Upper lobe of left lung (tissue), 6 donors: Measurements from ENCODE around the gene PARD3B. TPM values are rescaled to one million over a fixed set of nuclear protein-coding genes. Genes with fewer than 3 reads are reported as not detected.

ENCODE experiments used
- ATAC-seq, 2 donors: fragments of 200-7000 bp; cut with Tn5 transposase; one replicate each; pipeline ENCODE4 v1.9.1; 2022; ENCODE audit warnings: mild to moderate bottlenecking in 2 of 2, moderate library complexity in 2 of 2; ENCODE audit not compliant: low FRiP score in 2 of 2
- DNase-seq, 2 donors: peaks; one replicate each; pipeline ENCODE4 v3.0.0-alpha.2; 2019 to 2020
- H3K27ac ChIP-seq, 4 donors: fragments of 200-600 bp; sonication (generic); one replicate each; pipeline ENCODE4 v1.5.1; 2016 to 2019
- H3K27me3 ChIP-seq, 4 donors: fragments of 200-600 bp; sonication (generic); one replicate each; pipeline ENCODE4 v1.5.1; 2017 to 2019
- H3K36me3 ChIP-seq, 4 donors: fragments of 200-600 bp; sonication (generic); one replicate each; pipeline ENCODE4 v1.5.1; 2016 to 2019
- H3K4me1 ChIP-seq, 4 donors: fragments of 200-600 bp; sonication (generic); one replicate each; pipeline ENCODE4 v1.5.1; 2018 to 2019
- H3K4me3 ChIP-seq, 4 donors: fragments of 200-600 bp; sonication (generic); one replicate each; pipeline ENCODE4 v1.5.1; 2017 to 2019; ENCODE audit warnings: mild to moderate bottlenecking in 2 of 4, moderate library complexity in 1 of 4
- H3K9me3 ChIP-seq, 4 donors: fragments of 200-600 bp; sonication (generic); one replicate each; pipeline ENCODE4 v1.5.1; 2018 to 2019
- CTCF ChIP-seq, 6 experiments: fragments of 450-650 bp in 4 of 6; fragments of 200-600 bp in 2 of 6; sonication (generic) in 2 of 6; IDR thresholded peaks; one replicate each; pipeline ENCODE4 v1.5.1; 2016 to 2019; ENCODE audit warnings: antibody characterized with exemption in 6 of 6
- EP300 ChIP-seq, 4 donors: sonication (generic); formaldehyde crosslinking; IDR thresholded peaks; one replicate each; pipeline ENCODE4 v1.5.1; 2017; ENCODE audit warnings: antibody characterized with exemption in 4 of 4, control low read depth in 2 of 4
- POLR2A ChIP-seq, 4 donors: fragments of 450-650 bp; IDR thresholded peaks; one replicate each; pipeline ENCODE4 v1.5.1; 2016 to 2017; ENCODE audit warnings: antibody characterized with exemption in 4 of 4, mild to moderate bottlenecking in 2 of 4
- POLR2AphosphoS5 ChIP-seq, 2 donors: sonication (generic); formaldehyde crosslinking; IDR thresholded peaks; one replicate each; pipeline ENCODE4 v1.5.1; 2017; ENCODE audit warnings: antibody characterized with exemption in 2 of 2
- WGBS, 2 donors: methylation state at CpG; one replicate each; pipeline ENCODE4 v1.1.5; 2017 to 2018; 5-methylcytosine and 5-hydroxymethylcytosine counted together
- total RNA-seq, 6 donors: library from RNA; depleted of rRNA in 4 of 6; stranded (reverse); fragments of >200 nt in 4 of 6; gene quantifications; one replicate each; pipeline versions ENCODE4 v1.1.0 to v1.2.1, GENCODE V29; 2016 to 2021
- donor health status: DM: no; HTN: no; CAD: no; lungs with moderate emphysema.
- donor health status: DM: no; HTN: yes; CAD: no; lungs with severe emphysema.

Gene PARD3B
- total RNA-seq, 6 donors from 2014 or later, result 17.8 to 44.9 (median 24.2) TPM

GRCh38 chr2:205435970-205436369 lies 890.7 kb downstream of the PARD3B start:
- Histone ChIP-seq H3K27me3 (no peaks in the 10 kb centered on the region), H3K4me1 (no peaks in the 10 kb centered on the region), H3K36me3 (peaks cover 0 to 3% (median 0%) of the 10 kb centered on the region in 4 donors), H3K4me3 (no peak overlapping the region), H3K27ac (no peak overlapping the region), H3K9me3 (no peaks in the 10 kb centered on the region)
- DNase-seq (no peak), ATAC-seq (no peak)
- WGBS, 2 donors, result 85 to 88% methylated on average over 4 of the region's 4 CpGs
- TF ChIP-seq POLR2A (IDR thresholded peaks at IDR 0.05) (no peak), EP300 (IDR thresholded peaks at IDR 0.05) (no peak), POLR2AphosphoS5 (IDR thresholded peaks at IDR 0.05) (no peak), CTCF (IDR thresholded peaks at IDR 0.05) (no peak)

- no peak for DNase-seq
- TF ChIP-seq POLR2A (IDR thresholded peaks at IDR 0.05) (no peak), CTCF (IDR thresholded peaks at IDR 0.05) (no peak), POLR2AphosphoS5 (IDR thresholded peaks at IDR 0.05) (no peak), EP300 (IDR thresholded peaks at IDR 0.05) (no peak)
- no peak overlapping the region for H3K27ac ChIP-seq
- no peak for ATAC-seq
- no peaks in the 10 kb centered on the region for H3K4me1 ChIP-seq
- no peaks in the 10 kb centered on the region for H3K9me3 ChIP-seq
- WGBS, 2 donors, result 63 to 76% methylated on average over 2 of the region's 2 CpGs
- no peaks in the 10 kb centered on the region for H3K27me3 ChIP-seq
- H3K36me3 ChIP-seq, result peaks cover 0 to 3% (median 0%) of the 10 kb centered on the region in 4 donors
- no peak overlapping the region for H3K4me3 ChIP-seq
These were observed 893.0 kb downstream of the PARD3B start for GRCh38 chr2:205438241-205438640.

- Histone ChIP-seq H3K27ac (no peak overlapping the region), H3K36me3 (peaks cover 0 to 3% (median 0%) of the 10 kb centered on the region in 4 donors), H3K27me3 (no peaks in the 10 kb centered on the region), H3K4me1 (no peaks in the 10 kb centered on the region), H3K4me3 (no peak overlapping the region), H3K9me3 (no peaks in the 10 kb centered on the region)
- DNase-seq (no peak), ATAC-seq (no peak)
- WGBS, 2 donors, result 85 to 93% methylated on average over 2 of the region's 2 CpGs
- TF ChIP-seq POLR2A (IDR thresholded peaks at IDR 0.05) (no peak), POLR2AphosphoS5 (IDR thresholded peaks at IDR 0.05) (no peak), CTCF (IDR thresholded peaks at IDR 0.05) (no peak), EP300 (IDR thresholded peaks at IDR 0.05) (no peak)
These were observed 894.3 kb downstream of the PARD3B start for GRCh38 chr2:205439621-205440020.

DNA sequence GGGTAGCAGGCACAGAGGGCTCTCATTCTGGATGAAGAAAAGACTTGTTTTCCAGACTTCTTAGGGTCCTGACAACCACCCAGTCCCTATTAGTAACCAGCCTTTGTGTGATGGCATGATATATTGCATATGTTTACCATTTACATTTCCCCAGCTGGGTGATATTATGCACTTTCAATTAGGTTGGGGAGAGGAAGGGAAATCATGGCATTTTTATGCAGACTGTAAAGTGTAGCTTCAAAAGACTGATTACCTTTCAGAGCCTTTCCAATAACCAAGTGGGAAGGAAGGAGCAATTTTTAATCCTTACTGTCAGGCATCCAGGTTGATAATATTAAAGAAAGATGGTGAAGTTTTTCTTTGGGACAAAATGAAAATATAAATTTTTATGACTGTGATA lies 896.2 kb downstream of the PARD3B start:
- DNase-seq (no peak), ATAC-seq (no peak)
- H3K9me3 ChIP-seq, result no peaks in the 10 kb centered on the region
- no peak overlapping the region for H3K4me3 ChIP-seq
- no peak for TF ChIP-seq EP300 (IDR thresholded peaks at IDR 0.05)
- TF ChIP-seq POLR2AphosphoS5 (IDR thresholded peaks at IDR 0.05), result no peak
- TF ChIP-seq POLR2A (IDR thresholded peaks at IDR 0.05), result no peak
- no peak for TF ChIP-seq CTCF (IDR thresholded peaks at IDR 0.05)
- no peaks in the 10 kb centered on the region for H3K4me1 ChIP-seq
- no peak overlapping the region for H3K27ac ChIP-seq
- no peaks in the 10 kb centered on the region for H3K27me3 ChIP-seq
- H3K36me3 ChIP-seq, result peaks cover 0 to 3% (median 0%) of the 10 kb centered on the region in 4 donors

DNA sequence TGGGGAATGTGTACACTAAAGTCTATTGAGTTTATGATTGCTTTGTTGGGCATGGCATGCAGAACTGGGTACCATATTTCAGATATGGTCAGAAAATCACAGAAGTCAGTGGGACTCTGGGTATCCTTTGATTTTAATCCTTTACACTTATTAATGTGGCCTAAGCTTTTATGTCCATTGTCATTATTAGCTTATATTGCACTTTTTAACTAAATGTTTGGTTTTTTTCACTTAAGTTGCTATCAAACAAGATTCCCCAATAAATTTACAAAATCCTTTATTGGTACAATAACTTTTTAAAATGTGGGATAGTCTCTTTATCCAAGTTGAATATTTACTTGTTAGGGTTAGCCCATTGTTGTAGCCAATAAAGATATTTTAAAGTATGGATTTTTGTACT lies 902.9 kb downstream of the PARD3B start:
- no peak for TF ChIP-seq POLR2AphosphoS5 (IDR thresholded peaks at IDR 0.05)
- TF ChIP-seq CTCF (IDR thresholded peaks at IDR 0.05), result no peak
- TF ChIP-seq POLR2A (IDR thresholded peaks at IDR 0.05), result no peak
- no peak for TF ChIP-seq EP300 (IDR thresholded peaks at IDR 0.05)
- ATAC-seq, result no peak
- H3K4me1 ChIP-seq, result no peaks in the 10 kb centered on the region

More for the DNA sequence above, 902.9 kb downstream of the PARD3B start:
- no peaks in the 10 kb centered on the region for H3K9me3 ChIP-seq
- no peak for DNase-seq
- no peak overlapping the region for H3K4me3 ChIP-seq
- H3K27ac ChIP-seq, result no peak overlapping the region
- H3K36me3 ChIP-seq, result no peaks in the 10 kb centered on the region
- no peaks in the 10 kb centered on the region for H3K27me3 ChIP-seq
